Naive thymus-derived CD4-positive, alpha-beta T cell (primary cell): ENCODE results near the gene WASF2. TPM values are rescaled to one million over a fixed set of nuclear protein-coding genes. Genes with fewer than 3 reads are reported as not detected.

Source experiments
- ATAC-seq: fragments of 150-1000 bp; cut with Tn5 transposase; 2 replicates; pipeline ENCODE4 v1.10.0; 2021; ENCODE audit warnings: mild to moderate bottlenecking, moderate library complexity
- CTCF ChIA-PET: fragments of 350-600 bp; sonication (Branson Sonifier 250); formaldehyde crosslinking; loops from one replicate; lab custom pipeline; 2021; ENCODE audit warnings: antibody characterized with exemption; lab: Charles Lee
- POLR2A ChIA-PET: fragments of 350-600 bp; sonication (Branson Sonifier 250); formaldehyde crosslinking; loops from one replicate; lab custom pipeline; 2021; ENCODE audit warnings: antibody characterized with exemption, inconsistent platforms; lab: Charles Lee
- DNase-seq, 9 donors: peaks; one replicate each; pipeline versions ENCODE4 v3.0.0 to v3.0.0-alpha.2; 2020 to 2022; ENCODE audit warnings: mixed read lengths in 1 of 9
- H3K27ac ChIP-seq: one replicate; pipeline ENCODE4 v1.7.0; 2013; ENCODE audit warnings: mild to moderate bottlenecking, low read depth, low read length, moderate library complexity
- H3K27me3 ChIP-seq, 2 donors: one replicate each; pipeline ENCODE4 v1.7.0; 2013; ENCODE audit warnings: low read length in 2 of 2, mild to moderate bottlenecking in 2 of 2, moderate library complexity in 2 of 2; ENCODE audit not compliant: control insufficient read depth in 2 of 2, insufficient read depth in 2 of 2
- H3K36me3 ChIP-seq, 3 experiments: 1 replicate in 2 of 3; 2 replicates in 1 of 3; pipeline ENCODE4 v1.7.0; 2013; ENCODE audit warnings: low read length in 3 of 3, mild to moderate bottlenecking in 3 of 3, moderate library complexity in 1 of 3; ENCODE audit not compliant: insufficient read depth in 3 of 3, control insufficient read depth in 2 of 3
- H3K4me1 ChIP-seq, 2 donors: one replicate each; pipeline ENCODE4 v1.7.0; 2013; ENCODE audit warnings: low read length in 2 of 2, mild to moderate bottlenecking in 2 of 2, moderate library complexity in 1 of 2; ENCODE audit not compliant: control insufficient read depth in 2 of 2, insufficient read depth in 2 of 2
- H3K4me3 ChIP-seq: 2 replicates; pipeline ENCODE4 v1.7.0; 2013; ENCODE audit warnings: mild to moderate bottlenecking, low read length
- H3K9me3 ChIP-seq, 3 experiments: 1 replicate in 2 of 3; 2 replicates in 1 of 3; pipeline ENCODE4 v1.7.0; 2013; ENCODE audit warnings: low read length in 3 of 3; ENCODE audit not compliant: control insufficient read depth in 2 of 3
- H3K27ac Mint-ChIP-seq, 9 donors: one replicate each; pipeline ENCODE4 v1.8.0; 2020 to 2022; ENCODE audit warnings: mixed read lengths in 9 of 9, mild to moderate bottlenecking in 8 of 9, moderate library complexity in 5 of 9, inconsistent platforms in 2 of 9
- H3K27me3 Mint-ChIP-seq, 5 donors: one replicate each; pipeline ENCODE4 v1.8.0; 2021 to 2022; ENCODE audit warnings: mixed read lengths in 5 of 5, mild to moderate bottlenecking in 1 of 5
- H3K36me3 Mint-ChIP-seq, 5 donors: one replicate each; pipeline ENCODE4 v1.8.0; 2020 to 2022; ENCODE audit warnings: mixed read lengths in 5 of 5, mild to moderate bottlenecking in 3 of 5, inconsistent platforms in 1 of 5
- H3K4me1 Mint-ChIP-seq, 7 donors: one replicate each; pipeline ENCODE4 v1.8.0; 2020 to 2022; ENCODE audit warnings: mixed read lengths in 7 of 7, mild to moderate bottlenecking in 3 of 7, inconsistent platforms in 1 of 7
- H3K4me3 Mint-ChIP-seq, 10 donors: one replicate each; pipeline ENCODE4 v1.8.0; 2020 to 2022; ENCODE audit warnings: mild to moderate bottlenecking in 10 of 10, mixed read lengths in 10 of 10, moderate library complexity in 6 of 10, inconsistent platforms in 2 of 10
- H3K9me3 Mint-ChIP-seq, 11 donors: one replicate each; pipeline ENCODE4 v1.8.0; 2020 to 2022; ENCODE audit warnings: mixed read lengths in 11 of 11, mild to moderate bottlenecking in 4 of 11, inconsistent platforms in 1 of 11, moderate library complexity in 1 of 11
- intact Hi-C, 2 donors: fragments of 100-400 bp; cut with micrococcal nuclease; formaldehyde crosslinking; loops; one replicate each; pipeline ENCODE4 v1.15.1; 2023
- polyA plus RNA-seq, 2 donors: library from polyadenylated mRNA; unstranded; fragments of 300-500 nt; fragmentation: Illumina TruSeq; gene quantifications; one replicate each; pipeline ENCODE4 v1.2.3, GENCODE V29; 2021
- total RNA-seq, 6 experiments: library from RNA in 5 of 6; stranded (reverse) in 5 of 6; gene quantifications; 1 replicate in 5 of 6; 2 replicates in 1 of 6; pipeline ENCODE4 v1.2.3 and lab custom pipeline; 2021 to 2026

The WASF2 gene
- total and polyA plus RNA-seq, 7 experiments from 2014 or later, result 78.4 to 177 (median 140) TPM

GRCh38 chr1:27527890-27528817, 38.2 kb upstream of the WASF2 start:
- H3K9me3 Mint-ChIP-seq, result peaks cover 0 to 2% (median 0%) of the 10 kb centered on the region in 11 donors
- no peaks in the 10 kb centered on the region for H3K27me3 Mint-ChIP-seq
- POLR2A ChIA-PET, result interaction anchor here (0.6 to 7.6 kb wide), 9 partner anchors 8 to 129 kb away, joined by 3 to 59 read pairs (median 4); partner anchors contain the start of genes AHDC1 and WASF2
- peak overlapping the region; percentile 39 for H3K4me3 ChIP-seq
- H3K4me1 Mint-ChIP-seq, result peaks cover 57 to 73% (median 65%) of the 10 kb centered on the region in 7 donors
- intact Hi-C loops, result loop anchor here (1.0 to 5.0 kb wide), 3 partner anchors 28 to 199 kb away; partner anchors contain the start of gene FAM76A (in 1 of the 2)
- H3K36me3 Mint-ChIP-seq, result peaks cover 0 to 36% (median 4%) of the 10 kb centered on the region in 5 donors
- ATAC-seq (peak; percentile 78), DNase-seq (peak; percentile 43 to 76 (median 68))
- H3K27ac Mint-ChIP-seq, result peak overlapping the region; percentile 73 to 91 (median 82)
- peaks cover 0 to 8% (median 0%) of the 10 kb centered on the region in 3 experiments for H3K36me3 ChIP-seq
- H3K4me1 ChIP-seq, result peaks cover 41 to 45% of the 10 kb centered on the region in 2 donors
- peak overlapping the region; percentile 79 to 98 (median 84) for H3K4me3 Mint-ChIP-seq
- no peaks in the 10 kb centered on the region for H3K9me3 ChIP-seq
- peak overlapping the region; percentile 93 for H3K27ac ChIP-seq
- no peaks in the 10 kb centered on the region for H3K27me3 ChIP-seq
- CTCF ChIA-PET, result interaction anchor here (1.2 kb wide), 1 partner anchor 29 kb away, joined by 5 read pairs; no protein-coding TSS in a partner anchor

DNA sequence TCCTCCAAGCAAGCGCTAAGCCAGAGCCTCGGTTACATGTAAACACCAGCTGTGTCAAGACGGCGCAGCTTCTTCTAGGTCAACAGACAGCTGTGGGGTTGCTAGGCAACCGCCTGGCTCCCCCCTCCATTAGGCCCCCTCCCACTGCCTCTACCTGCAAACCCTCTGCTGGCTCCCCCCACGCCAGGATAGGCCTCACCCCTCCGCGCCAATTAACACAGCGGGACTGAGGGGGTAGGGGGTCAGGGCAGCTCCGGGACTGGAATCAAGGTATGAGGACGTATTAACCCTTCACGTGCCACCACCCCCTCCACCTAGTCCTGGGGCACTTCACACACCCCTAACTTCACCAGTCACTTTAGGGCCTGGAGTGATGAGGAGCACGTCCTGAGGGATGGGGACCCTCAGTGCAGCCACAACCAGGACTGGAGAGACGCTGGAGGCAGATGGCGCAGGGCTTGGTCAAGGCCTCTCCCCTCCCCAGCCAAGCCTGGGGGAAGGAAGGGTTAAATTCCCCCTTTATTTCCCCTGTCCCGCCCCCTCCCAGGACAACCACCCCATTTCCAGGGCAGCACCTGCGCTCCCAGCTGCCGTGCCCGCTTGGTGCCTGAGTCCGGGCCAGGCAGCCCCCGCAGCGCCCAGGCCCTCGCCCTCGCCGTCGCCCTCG, 37.4 kb upstream of the WASF2 start:
- H3K4me1 ChIP-seq, result peaks cover 45 to 49% of the 10 kb centered on the region in 2 donors
- Mint-ChIP-seq H3K27me3 (no peaks in the 10 kb centered on the region), H3K9me3 (peaks cover 0 to 2% (median 0%) of the 10 kb centered on the region in 11 donors), H3K36me3 (peaks cover 0 to 31% (median 4%) of the 10 kb centered on the region in 5 donors), H3K4me1 (peaks cover 56 to 72% (median 64%) of the 10 kb centered on the region in 7 donors), H3K4me3 (peak overlapping the region; percentile 53 to 98 (median 93)), H3K27ac (peak overlapping the region; percentile 80 to 99 (median 98))
- H3K27me3 ChIP-seq, result no peaks in the 10 kb centered on the region
- ChIA-PET POLR2A (interaction anchor here (0.6 to 7.6 kb wide), 14 partner anchors 9 to 123 kb away, joined by 3 to 59 read pairs (median 4); partner anchors contain the start of genes AHDC1 and WASF2), CTCF (interaction anchor here (0.6 to 1.9 kb wide), 3 partner anchors 29 to 124 kb away, joined by 4 to 6 read pairs (median 5); no protein-coding TSS in a partner anchor)
- H3K36me3 ChIP-seq, result no peaks in the 10 kb centered on the region
- H3K27ac ChIP-seq, result peak overlapping the region; percentile 93
- DNase-seq (peak in 8 of 9 donors; percentile 35 to 87 (median 74)), ATAC-seq (peak; percentile 51)
- no peaks in the 10 kb centered on the region for H3K9me3 ChIP-seq
- peak overlapping the region; percentile 11 for H3K4me3 ChIP-seq
- intact Hi-C loops, result loop anchor here (1.0 to 5.0 kb wide), 3 partner anchors 29 to 200 kb away; partner anchors contain the start of gene FAM76A (in 1 of the 2)

DNA sequence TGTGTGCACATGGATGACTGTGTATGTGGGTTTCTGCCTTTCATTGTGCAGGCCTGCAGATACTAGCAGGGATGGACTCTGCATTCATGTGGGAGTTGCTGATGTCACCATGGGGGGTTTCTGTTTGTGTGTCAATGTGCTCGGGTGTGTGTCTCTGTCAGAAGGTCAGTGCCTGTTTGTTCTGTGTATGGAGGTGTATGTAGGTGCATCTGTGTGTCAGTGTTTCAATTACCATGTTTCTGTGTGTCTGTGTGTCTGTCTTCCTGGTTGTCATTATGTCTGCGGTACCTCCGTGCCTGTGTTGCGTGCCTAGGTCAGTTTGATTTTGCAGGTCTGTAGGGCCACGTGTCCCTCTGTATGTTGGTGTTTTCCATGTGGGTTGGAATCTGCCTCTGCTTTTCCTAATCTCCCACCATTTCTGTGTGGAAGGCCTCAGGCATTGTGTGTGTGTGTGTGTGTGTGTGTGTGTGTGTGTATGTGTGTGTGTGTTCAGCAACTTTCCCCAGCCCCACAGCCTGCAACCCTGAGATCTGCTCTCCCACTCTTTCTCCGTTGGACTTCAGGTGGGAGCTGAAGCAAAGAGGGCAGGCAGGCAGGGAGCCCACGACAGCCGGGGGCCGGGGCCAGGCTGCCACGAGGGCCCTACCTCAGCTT, 36.7 kb upstream of the WASF2 start:
- peak overlapping the region; percentile 93 for H3K27ac ChIP-seq
- POLR2A ChIA-PET, result interaction anchor here (0.6 to 7.6 kb wide), 19 partner anchors 9 to 203 kb away, joined by 3 to 59 read pairs (median 4); partner anchors contain the start of genes AHDC1 and WASF2
- peaks cover 51 to 52% of the 10 kb centered on the region in 2 donors for H3K4me1 ChIP-seq
- Mint-ChIP-seq H3K36me3 (peaks cover 0 to 25% (median 0%) of the 10 kb centered on the region in 5 donors), H3K27ac (peak overlapping the region; percentile 80 to 99 (median 98)), H3K4me3 (peak overlapping the region; percentile 72 to 98 (median 93)), H3K4me1 (peaks cover 56 to 72% (median 64%) of the 10 kb centered on the region in 7 donors), H3K27me3 (no peaks in the 10 kb centered on the region), H3K9me3 (peaks cover 0 to 2% (median 0%) of the 10 kb centered on the region in 11 donors)
- intact Hi-C loops, result loop anchor here (1.0 to 5.0 kb wide), 3 partner anchors 30 to 201 kb away; partner anchors contain the start of gene FAM76A (in 1 of the 2)
- H3K36me3 ChIP-seq, result no peaks in the 10 kb centered on the region
- no peaks in the 10 kb centered on the region for H3K9me3 ChIP-seq
- H3K4me3 ChIP-seq, result peak overlapping the region; percentile 11
- no peaks in the 10 kb centered on the region for H3K27me3 ChIP-seq
- peak in 1 of 9 donors; percentile 12 for DNase-seq
- no peak for ATAC-seq
- CTCF ChIA-PET, result interaction anchor here (0.6 to 1.9 kb wide), 5 partner anchors 30 to 136 kb away, joined by 3 to 11 read pairs (median 5); no protein-coding TSS in a partner anchor

DNA sequence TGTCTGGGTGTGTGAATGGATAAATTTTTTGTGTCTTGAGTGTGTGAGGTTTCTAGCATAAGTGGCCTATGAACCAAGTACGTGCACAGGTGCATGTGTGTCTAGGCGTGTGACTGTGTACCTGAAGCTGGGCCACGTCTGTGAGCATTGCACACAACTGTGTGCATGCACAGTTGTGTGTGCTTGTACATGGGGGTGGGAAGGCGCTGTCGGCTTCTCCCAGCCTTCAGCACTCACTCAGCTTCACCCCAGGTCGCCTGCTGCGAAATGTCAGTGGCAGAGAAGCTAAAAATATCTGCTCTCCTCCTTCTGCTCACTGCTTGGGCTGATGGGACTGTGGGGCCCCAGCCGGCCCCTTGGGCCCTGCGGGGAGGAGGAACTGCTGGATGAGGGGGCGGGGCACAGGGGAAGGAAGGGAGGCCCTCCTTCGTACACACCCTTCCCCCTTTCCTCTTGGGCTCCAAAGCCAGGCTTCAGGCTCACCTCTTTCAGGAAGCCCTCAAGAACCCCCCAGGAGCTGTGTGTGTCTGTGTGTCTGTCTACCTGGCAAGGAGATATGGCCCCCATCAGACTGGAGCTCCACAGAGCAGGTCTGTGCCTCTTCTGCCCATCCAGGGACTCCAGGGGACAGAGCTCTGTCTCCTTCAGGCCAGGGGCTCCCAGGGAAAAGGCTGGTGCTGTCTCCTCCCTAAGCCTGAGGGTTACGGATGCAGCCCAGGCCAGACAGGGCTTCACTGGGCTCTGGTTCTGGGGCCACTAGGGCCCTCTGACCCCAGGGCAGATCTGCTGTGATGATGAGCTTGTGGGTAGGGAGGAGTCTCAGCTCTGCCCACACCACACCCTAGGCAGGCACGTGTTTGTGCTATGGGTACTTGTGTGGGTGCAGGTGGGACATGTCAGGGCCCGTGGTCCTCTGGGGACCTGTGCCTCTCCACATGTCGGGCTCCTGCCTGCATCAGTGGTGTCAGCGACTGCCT, 35.6 kb upstream of the WASF2 start:
- Mint-ChIP-seq H3K27me3 (no peaks in the 10 kb centered on the region), H3K27ac (peak overlapping the region; percentile 80 to 99 (median 98)), H3K4me3 (peak overlapping the region; percentile 72 to 98 (median 93)), H3K36me3 (peaks cover 0 to 25% (median 0%) of the 10 kb centered on the region in 5 donors), H3K9me3 (no peaks in the 10 kb centered on the region), H3K4me1 (peaks cover 63 to 82% (median 74%) of the 10 kb centered on the region in 7 donors)
- H3K27ac ChIP-seq, result peak overlapping the region; percentile 93
- intact Hi-C loops, result loop anchor here (1.0 to 5.0 kb wide), 3 partner anchors 35 to 202 kb away; partner anchors contain the start of genes FAM76A (in 1 of the 2) and WASF2 (in 1 of the 2)
- H3K4me1 ChIP-seq, result peaks cover 62% of the 10 kb centered on the region in 2 donors
- DNase-seq, result peak in 8 of 9 donors; percentile 41 to 67 (median 52)
- H3K27me3 ChIP-seq, result no peaks in the 10 kb centered on the region
- no peaks in the 10 kb centered on the region for H3K9me3 ChIP-seq
- peak; percentile 36 for ATAC-seq
- POLR2A ChIA-PET, result interaction anchor here (0.5 to 7.6 kb wide), 15 partner anchors 10 to 1360 kb away, joined by 3 to 59 read pairs (median 5); partner anchors contain the start of genes AHDC1 and WASF2
- peak overlapping the region; percentile 53 for H3K4me3 ChIP-seq
- no peaks in the 10 kb centered on the region for H3K36me3 ChIP-seq
- CTCF ChIA-PET, result interaction anchor here (0.5 to 1.9 kb wide), 10 partner anchors 31 to 225 kb away, joined by 3 to 11 read pairs (median 4); partner anchors contain the start of gene WASF2
